Left lung (tissue), 10 donors: ENCODE data around the gene CYTH3. TPM values are rescaled to one million over a fixed set of nuclear protein-coding genes. Genes with fewer than 3 reads are reported as not detected.

Source experiments
- ATAC-seq: fragments of 200-7000 bp; cut with Tn5 transposase; one replicate; pipeline ENCODE4 v1.9.1; 2020; ENCODE audit warnings: moderate library complexity
- DNase-seq, 4 donors: peaks; one replicate each; pipeline ENCODE4 v3.0.0-alpha.2; 2013 to 2020
- H3K27ac ChIP-seq, 2 donors: fragments of 200-600 bp; sonication (generic) in 1 of 2; one replicate each; pipeline versions ENCODE4 v1.5.0 to v1.8.0; 2020 to 2021
- H3K27me3 ChIP-seq, 2 donors: fragments of 200-600 bp; sonication (generic) in 1 of 2; one replicate each; pipeline versions ENCODE4 v1.5.0 to v1.8.0; 2020 to 2021
- H3K36me3 ChIP-seq, 2 donors: fragments of 200-600 bp; sonication (generic) in 1 of 2; one replicate each; pipeline versions ENCODE4 v1.5.0 to v1.8.0; 2020 to 2021
- H3K4me1 ChIP-seq, 2 donors: fragments of 200-600 bp; one replicate each; pipeline ENCODE4 v1.8.0; 2021
- H3K4me3 ChIP-seq, 2 donors: fragments of 200-600 bp; sonication (generic) in 1 of 2; one replicate each; pipeline versions ENCODE4 v1.5.0 to v1.8.0; 2020 to 2021; ENCODE audit warnings: mild to moderate bottlenecking in 1 of 2
- H3K9me3 ChIP-seq, 2 donors: fragments of 200-600 bp; sonication (generic) in 1 of 2; one replicate each; pipeline versions ENCODE4 v1.5.0 to v1.8.0; 2020 to 2021
- intact Hi-C, 2 donors: fragments of 100-400 bp; cut with DNase I; formaldehyde crosslinking; loops; one replicate each; pipeline versions ENCODE4 v1.11.2 to v1.14.2; 2022
- polyA plus RNA-seq, 6 donors: library from polyadenylated mRNA; unstranded; fragments of 120-200 nt; gene quantifications; one replicate each; pipeline ENCODE4 v1.2.1, GENCODE V29; 2013; ENCODE audit not compliant: insufficient read length in 6 of 6
- total RNA-seq, 2 donors: library from RNA; stranded (reverse); fragmentation: NEBNext Ultra II Directional; extraction: Animal tissue kit (Norgen Biotek cat#: 25700); gene quantifications; one replicate each; pipeline ENCODE4 v1.2.1, GENCODE V29; 2021
- TF ChIP-seq, protein P1 (sequence below), 2 donors: fragments of 200-600 bp; sonication (generic) in 1 of 2; IDR thresholded peaks; one replicate each; pipeline versions ENCODE4 v1.5.0 to v1.8.0; 2021; ENCODE audit warnings: antibody characterized with exemption in 2 of 2
- donor health status: DM: no; HTN: yes; CAD: no.
- donor health status: DM: no; HTN: no; CAD: no.

Gene CYTH3
- total and polyA plus RNA-seq, 8 donors: 20.7 to 29.8 (median 25.8) TPM

DNA sequence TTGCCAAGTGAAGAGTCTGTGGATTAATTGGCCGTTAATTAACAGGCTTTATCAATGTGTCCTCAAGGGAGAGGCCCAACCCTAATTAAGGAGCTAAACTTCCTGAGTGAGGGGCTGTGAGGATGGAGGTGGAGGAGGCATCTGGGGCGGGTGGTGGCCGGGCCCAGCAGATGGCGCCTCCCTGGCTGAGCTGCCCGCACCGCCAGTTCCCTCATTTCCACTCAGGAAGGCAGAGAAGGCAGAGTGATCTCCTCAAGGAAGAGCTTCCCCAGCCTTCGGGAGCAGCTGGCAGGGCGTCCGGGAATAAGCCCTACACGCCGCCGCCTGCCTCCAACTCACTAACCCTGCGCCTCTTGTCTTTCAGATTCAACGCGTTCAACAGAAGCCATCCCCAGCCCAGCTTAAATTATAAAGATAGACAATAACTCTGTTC is 112.2 kb downstream of the CYTH3 start:
- TF ChIP-seq, protein P1, sequence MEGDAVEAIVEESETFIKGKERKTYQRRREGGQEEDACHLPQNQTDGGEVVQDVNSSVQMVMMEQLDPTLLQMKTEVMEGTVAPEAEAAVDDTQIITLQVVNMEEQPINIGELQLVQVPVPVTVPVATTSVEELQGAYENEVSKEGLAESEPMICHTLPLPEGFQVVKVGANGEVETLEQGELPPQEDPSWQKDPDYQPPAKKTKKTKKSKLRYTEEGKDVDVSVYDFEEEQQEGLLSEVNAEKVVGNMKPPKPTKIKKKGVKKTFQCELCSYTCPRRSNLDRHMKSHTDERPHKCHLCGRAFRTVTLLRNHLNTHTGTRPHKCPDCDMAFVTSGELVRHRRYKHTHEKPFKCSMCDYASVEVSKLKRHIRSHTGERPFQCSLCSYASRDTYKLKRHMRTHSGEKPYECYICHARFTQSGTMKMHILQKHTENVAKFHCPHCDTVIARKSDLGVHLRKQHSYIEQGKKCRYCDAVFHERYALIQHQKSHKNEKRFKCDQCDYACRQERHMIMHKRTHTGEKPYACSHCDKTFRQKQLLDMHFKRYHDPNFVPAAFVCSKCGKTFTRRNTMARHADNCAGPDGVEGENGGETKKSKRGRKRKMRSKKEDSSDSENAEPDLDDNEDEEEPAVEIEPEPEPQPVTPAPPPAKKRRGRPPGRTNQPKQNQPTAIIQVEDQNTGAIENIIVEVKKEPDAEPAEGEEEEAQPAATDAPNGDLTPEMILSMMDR (IDR thresholded peaks at IDR 0.05): peak; percentile 51 to 55
- Histone ChIP-seq H3K27me3 (no peaks in the 10 kb centered on the region), H3K36me3 (peaks cover 0 to 94% of the 10 kb centered on the region in 2 donors), H3K9me3 (no peaks in the 10 kb centered on the region), H3K4me3 (no peak overlapping the region), H3K4me1 (peaks cover 0 to 7% of the 10 kb centered on the region in 2 donors), H3K27ac (peak overlapping the region; percentile 26 to 34)
- ATAC-seq: peak; percentile 87
- intact Hi-C loops: loop anchor here in 1 of 2 donors (10.0 kb wide), 1 partner anchor 115 kb away; the partner anchor contains the start of gene CYTH3
- DNase-seq: peak in 3 of 4 donors; percentile 53 to 82 (median 79)

GRCh38 chr7:6159524-6160031 is 112.8 kb downstream of the CYTH3 start:
- DNase-seq: no peak
- ATAC-seq: no peak
- peaks cover 0 to 7% of the 10 kb centered on the region in 2 donors for H3K4me1 ChIP-seq
- TF ChIP-seq, protein P1 (IDR thresholded peaks at IDR 0.05): no peak
- H3K36me3 ChIP-seq: peaks cover 0 to 94% of the 10 kb centered on the region in 2 donors
- intact Hi-C loops: loop anchor here in 1 of 2 donors (5.0 to 10.0 kb wide), 2 partner anchors 115 to 163 kb away; partner anchors contain the start of gene CYTH3
- no peaks in the 10 kb centered on the region for H3K9me3 ChIP-seq
- no peak overlapping the region for H3K4me3 ChIP-seq
- H3K27me3 ChIP-seq: no peaks in the 10 kb centered on the region
- H3K27ac ChIP-seq: peak overlapping the region; percentile 26 to 34

- intact Hi-C loops: loop anchor here in 1 of 2 donors (5.0 kb wide), 1 partner anchor 163 kb away; no protein-coding TSS in a partner anchor
- TF ChIP-seq, protein P1 (IDR thresholded peaks at IDR 0.05): no peak
- H3K27me3 ChIP-seq: no peaks in the 10 kb centered on the region
- ATAC-seq (no peak), DNase-seq (no peak)
- peaks cover 0 to 94% of the 10 kb centered on the region in 2 donors for H3K36me3 ChIP-seq
- H3K27ac ChIP-seq: no peak overlapping the region
- peaks cover 0 to 7% of the 10 kb centered on the region in 2 donors for H3K4me1 ChIP-seq
- no peaks in the 10 kb centered on the region for H3K9me3 ChIP-seq
- no peak overlapping the region for H3K4me3 ChIP-seq
Measured at GRCh38 chr7:6159097-6159483, 113.3 kb downstream of the CYTH3 start.

DNA sequence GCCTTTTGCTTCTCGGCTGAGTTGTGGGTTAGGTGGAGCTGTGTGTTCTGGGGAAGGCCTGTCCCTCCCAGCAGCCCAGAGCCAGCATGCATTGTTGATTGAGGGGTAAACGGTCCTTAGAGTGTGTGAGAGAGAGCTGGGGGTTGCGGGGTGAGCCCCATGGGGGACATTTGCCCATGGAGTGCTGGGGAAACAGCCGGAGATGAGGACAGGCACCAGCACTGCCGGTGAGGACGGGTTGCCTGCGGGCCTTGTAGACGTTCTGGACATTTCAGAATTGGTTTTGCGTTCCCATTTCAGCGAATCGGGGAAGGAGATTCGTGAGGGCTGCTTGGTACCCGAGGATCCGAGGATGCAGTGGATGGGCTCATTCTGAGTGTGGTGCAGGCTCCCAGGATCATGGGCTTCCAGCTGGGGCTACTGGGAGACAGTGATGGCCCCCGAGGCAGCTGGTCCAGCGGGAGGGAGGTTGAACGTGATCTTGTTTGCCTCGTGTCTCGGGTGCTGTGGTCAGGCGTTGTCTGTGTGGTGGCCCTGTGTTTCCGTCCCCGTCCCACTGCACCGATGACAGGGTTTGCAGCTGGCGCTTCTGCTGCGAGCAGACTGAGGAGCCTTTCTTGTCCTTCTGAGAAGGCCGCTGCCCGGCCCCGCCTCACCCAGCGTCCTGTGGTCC is 113.9 kb downstream of the CYTH3 start:
- DNase-seq: no peak
- ATAC-seq: no peak
- no peak overlapping the region for H3K27ac ChIP-seq
- peaks cover 0 to 96% of the 10 kb centered on the region in 2 donors for H3K36me3 ChIP-seq
- intact Hi-C loops: loop anchor here in 1 of 2 donors (5.0 kb wide), 1 partner anchor 164 kb away; no protein-coding TSS in a partner anchor
- H3K4me1 ChIP-seq: peaks cover 0 to 7% of the 10 kb centered on the region in 2 donors
- no peak overlapping the region for H3K4me3 ChIP-seq
- TF ChIP-seq, protein P1 (IDR thresholded peaks at IDR 0.05): no peak
- no peaks in the 10 kb centered on the region for H3K9me3 ChIP-seq
- H3K27me3 ChIP-seq: no peaks in the 10 kb centered on the region
